ENCODE data around the gene SHQ1. TPM values are rescaled to one million over a fixed set of nuclear protein-coding genes. Genes with fewer than 3 reads are reported as not detected.

SHQ1 gene
- total RNA-seq, 4 donors from 2014 or later: 9.7 to 17.2 (median 12.2) TPM

GRCh38 chr3:72786668-72787067 lies 61.6 kb downstream of the SHQ1 start:
- WGBS, 2 donors: 96 to 98% methylated on average over 3 of the region's 3 CpGs
- DNase-seq (ENCODE audit: low spot score in 2 of 2): no peak
- intact Hi-C loops (cut with DNase I; ENCODE audit: low total_unique reads): no loop called here
- no peak overlapping the region for H3K4me3 ChIP-seq (ENCODE audit: low read depth, poor library complexity, severe bottlenecking)
- TF ChIP-seq POLR2A (IDR thresholded peaks at IDR 0.05) (no peak), CTCF (IDR thresholded peaks at IDR 0.05) (no peak)

GRCh38 chr3:72784226-72784625 lies 64.0 kb downstream of the SHQ1 start:
- no peak for DNase-seq (ENCODE audit: low spot score in 2 of 2)
- TF ChIP-seq POLR2A (IDR thresholded peaks at IDR 0.05) (no peak), CTCF (IDR thresholded peaks at IDR 0.05) (no peak)
- 97 to 98% methylated on average over 1 of the region's 1 CpG for WGBS, 2 donors
- intact Hi-C loops (cut with DNase I; ENCODE audit: low total_unique reads): no loop called here
- no peak overlapping the region for H3K4me3 ChIP-seq (ENCODE audit: low read depth, poor library complexity, severe bottlenecking)

GRCh38 chr3:72782521-72782920 lies 65.7 kb downstream of the SHQ1 start:
- H3K4me3 ChIP-seq (ENCODE audit: low read depth, poor library complexity, severe bottlenecking): no peak overlapping the region
- intact Hi-C loops (cut with DNase I; ENCODE audit: low total_unique reads): no loop called here
- 91 to 99% methylated on average over 2 of the region's 2 CpGs for WGBS, 2 donors
- no peak for TF ChIP-seq POLR2A (IDR thresholded peaks at IDR 0.05)
- TF ChIP-seq CTCF (IDR thresholded peaks at IDR 0.05): no peak
- DNase-seq (ENCODE audit: low spot score in 2 of 2): no peak

GRCh38 chr3:72769758-72770540 lies 78.3 kb downstream of the SHQ1 start:
- DNase-seq (ENCODE audit: low spot score in 2 of 2): no peak
- H3K4me3 ChIP-seq (ENCODE audit: low read depth, poor library complexity, severe bottlenecking): no peak overlapping the region
- intact Hi-C loops (cut with DNase I; ENCODE audit: low total_unique reads): no loop called here
- 92 to 96% methylated on average over 1 of the region's 1 CpG for WGBS, 2 donors
- TF ChIP-seq POLR2A (IDR thresholded peaks at IDR 0.05): no peak

GRCh38 chr3:72768936-72769335 lies 79.3 kb downstream of the SHQ1 start:
- WGBS, 2 donors: 84 to 100% methylated on average over 1 of the region's 1 CpG
- no peak for TF ChIP-seq POLR2A (IDR thresholded peaks at IDR 0.05)
- no peak for TF ChIP-seq CTCF (IDR thresholded peaks at IDR 0.05)

GRCh38 chr3:72768481-72768880 lies 79.8 kb downstream of the SHQ1 start:
- no peak for TF ChIP-seq CTCF (IDR thresholded peaks at IDR 0.05)
- TF ChIP-seq POLR2A (IDR thresholded peaks at IDR 0.05): no peak
- WGBS, 2 donors: 90 to 91% methylated on average over 6 of the region's 6 CpGs
- intact Hi-C loops (cut with DNase I; ENCODE audit: low total_unique reads): no loop called here

More at GRCh38 chr3:72768936-72769335, 79.3 kb downstream of the SHQ1 start:
- DNase-seq (ENCODE audit: low spot score in 2 of 2): no peak
- no peak overlapping the region for H3K4me3 ChIP-seq (ENCODE audit: low read depth, poor library complexity, severe bottlenecking)
- intact Hi-C loops (cut with DNase I; ENCODE audit: low total_unique reads): no loop called here

More at GRCh38 chr3:72768481-72768880, 79.8 kb downstream of the SHQ1 start:
- no peak for DNase-seq (ENCODE audit: low spot score in 2 of 2)
- H3K4me3 ChIP-seq (ENCODE audit: low read depth, poor library complexity, severe bottlenecking): no peak overlapping the region
